Liver (tissue), 3 donors: ENCODE results near the gene SMIM13.

Source experiments
- EGR1 ChIP-seq, 2 donors: IDR thresholded peaks; 2 replicates each; pipeline ENCODE4 v1.6.1; 2016 to 2018; ENCODE audit warnings: antibody characterized with exemption in 2 of 2, low read depth in 2 of 2
- RAD21 ChIP-seq, 2 donors: IDR thresholded peaks; 2 replicates each; pipeline ENCODE4 v1.6.1; 2016; ENCODE audit warnings: antibody characterized with exemption in 2 of 2, mild to moderate bottlenecking in 2 of 2
- TF ChIP-seq, protein P1 (sequence below): fragments of 150-350 bp; IDR thresholded peaks from 2 replicates; pipeline ENCODE4 v1.5.1; 2017; ENCODE audit warnings: improper control_type of control experiment, low read depth, low read length; ENCODE audit not compliant: missing input control
- TF ChIP-seq, protein P2 (sequence below): IDR thresholded peaks from 2 replicates; pipeline ENCODE4 v1.6.1; 2016; ENCODE audit warnings: antibody characterized with exemption
- TF ChIP-seq, protein P3 (sequence below): IDR thresholded peaks from 2 replicates; pipeline ENCODE4 v1.6.1; 2016; ENCODE audit warnings: antibody characterized with exemption, mild to moderate bottlenecking
- donor health status: healthy.
- donor health status: healthy.

DNA sequence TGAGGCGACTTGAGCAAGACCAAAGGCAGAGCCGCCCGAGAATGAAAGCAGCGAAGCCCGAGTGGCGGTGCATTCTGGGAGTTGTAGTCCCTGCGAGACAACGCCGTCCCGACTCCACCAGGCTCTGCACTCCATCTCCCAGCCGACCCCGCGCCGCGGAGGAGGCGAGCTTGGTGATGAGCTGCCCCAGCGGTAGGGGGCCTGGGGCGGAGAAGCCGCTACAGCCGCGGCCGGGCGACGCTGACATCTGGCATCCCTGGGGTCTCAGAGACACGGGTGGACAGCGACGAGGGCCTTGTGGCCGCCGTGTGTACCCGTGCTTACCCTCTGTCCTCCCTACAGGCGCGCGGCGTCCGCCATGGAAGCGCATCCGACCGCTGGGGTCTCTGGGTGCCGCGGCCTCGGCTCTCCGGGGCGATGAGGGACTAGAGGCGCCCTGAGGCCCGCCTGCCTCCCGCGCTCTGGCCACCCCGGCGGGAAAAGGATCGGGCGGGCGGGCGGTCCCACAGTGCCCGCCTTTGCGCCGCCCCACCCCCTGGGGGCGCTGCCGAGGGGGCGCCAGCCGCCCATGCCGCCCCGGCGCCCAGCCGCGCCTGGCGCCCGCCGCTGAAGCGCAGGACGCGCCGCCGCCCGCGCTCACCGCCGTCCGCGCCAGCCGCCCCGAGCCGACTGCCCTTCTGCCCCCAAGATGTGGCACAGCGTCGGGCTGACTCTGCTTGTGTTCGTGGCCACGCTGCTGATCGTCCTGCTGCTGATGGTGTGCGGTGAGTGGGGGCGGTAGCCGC lies at the start of gene SMIM13:
- TF ChIP-seq, protein P1, sequence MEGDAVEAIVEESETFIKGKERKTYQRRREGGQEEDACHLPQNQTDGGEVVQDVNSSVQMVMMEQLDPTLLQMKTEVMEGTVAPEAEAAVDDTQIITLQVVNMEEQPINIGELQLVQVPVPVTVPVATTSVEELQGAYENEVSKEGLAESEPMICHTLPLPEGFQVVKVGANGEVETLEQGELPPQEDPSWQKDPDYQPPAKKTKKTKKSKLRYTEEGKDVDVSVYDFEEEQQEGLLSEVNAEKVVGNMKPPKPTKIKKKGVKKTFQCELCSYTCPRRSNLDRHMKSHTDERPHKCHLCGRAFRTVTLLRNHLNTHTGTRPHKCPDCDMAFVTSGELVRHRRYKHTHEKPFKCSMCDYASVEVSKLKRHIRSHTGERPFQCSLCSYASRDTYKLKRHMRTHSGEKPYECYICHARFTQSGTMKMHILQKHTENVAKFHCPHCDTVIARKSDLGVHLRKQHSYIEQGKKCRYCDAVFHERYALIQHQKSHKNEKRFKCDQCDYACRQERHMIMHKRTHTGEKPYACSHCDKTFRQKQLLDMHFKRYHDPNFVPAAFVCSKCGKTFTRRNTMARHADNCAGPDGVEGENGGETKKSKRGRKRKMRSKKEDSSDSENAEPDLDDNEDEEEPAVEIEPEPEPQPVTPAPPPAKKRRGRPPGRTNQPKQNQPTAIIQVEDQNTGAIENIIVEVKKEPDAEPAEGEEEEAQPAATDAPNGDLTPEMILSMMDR, result peak; percentile 58
- peak in 1 of 2 donors; percentile 44 for TF ChIP-seq RAD21 (IDR thresholded peaks at IDR 0.05)
- TF ChIP-seq, protein P2, sequence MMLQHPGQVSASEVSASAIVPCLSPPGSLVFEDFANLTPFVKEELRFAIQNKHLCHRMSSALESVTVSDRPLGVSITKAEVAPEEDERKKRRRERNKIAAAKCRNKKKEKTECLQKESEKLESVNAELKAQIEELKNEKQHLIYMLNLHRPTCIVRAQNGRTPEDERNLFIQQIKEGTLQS, result no peak
- no peak for TF ChIP-seq EGR1 (IDR thresholded peaks at IDR 0.05; ENCODE audit: low read depth in 2 of 2)
- TF ChIP-seq, protein P3, sequence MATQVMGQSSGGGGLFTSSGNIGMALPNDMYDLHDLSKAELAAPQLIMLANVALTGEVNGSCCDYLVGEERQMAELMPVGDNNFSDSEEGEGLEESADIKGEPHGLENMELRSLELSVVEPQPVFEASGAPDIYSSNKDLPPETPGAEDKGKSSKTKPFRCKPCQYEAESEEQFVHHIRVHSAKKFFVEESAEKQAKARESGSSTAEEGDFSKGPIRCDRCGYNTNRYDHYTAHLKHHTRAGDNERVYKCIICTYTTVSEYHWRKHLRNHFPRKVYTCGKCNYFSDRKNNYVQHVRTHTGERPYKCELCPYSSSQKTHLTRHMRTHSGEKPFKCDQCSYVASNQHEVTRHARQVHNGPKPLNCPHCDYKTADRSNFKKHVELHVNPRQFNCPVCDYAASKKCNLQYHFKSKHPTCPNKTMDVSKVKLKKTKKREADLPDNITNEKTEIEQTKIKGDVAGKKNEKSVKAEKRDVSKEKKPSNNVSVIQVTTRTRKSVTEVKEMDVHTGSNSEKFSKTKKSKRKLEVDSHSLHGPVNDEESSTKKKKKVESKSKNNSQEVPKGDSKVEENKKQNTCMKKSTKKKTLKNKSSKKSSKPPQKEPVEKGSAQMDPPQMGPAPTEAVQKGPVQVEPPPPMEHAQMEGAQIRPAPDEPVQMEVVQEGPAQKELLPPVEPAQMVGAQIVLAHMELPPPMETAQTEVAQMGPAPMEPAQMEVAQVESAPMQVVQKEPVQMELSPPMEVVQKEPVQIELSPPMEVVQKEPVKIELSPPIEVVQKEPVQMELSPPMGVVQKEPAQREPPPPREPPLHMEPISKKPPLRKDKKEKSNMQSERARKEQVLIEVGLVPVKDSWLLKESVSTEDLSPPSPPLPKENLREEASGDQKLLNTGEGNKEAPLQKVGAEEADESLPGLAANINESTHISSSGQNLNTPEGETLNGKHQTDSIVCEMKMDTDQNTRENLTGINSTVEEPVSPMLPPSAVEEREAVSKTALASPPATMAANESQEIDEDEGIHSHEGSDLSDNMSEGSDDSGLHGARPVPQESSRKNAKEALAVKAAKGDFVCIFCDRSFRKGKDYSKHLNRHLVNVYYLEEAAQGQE, result peak; percentile 83
